GM18858 (cell line): ENCODE data around the gene LIF.

Experiments
- ATAC-seq: cut with Tn5 transposase; IDR thresholded peaks from one replicate; pipeline ENCODE4 v1.9.1; 2021; ENCODE audit not compliant: unreplicated experiment

The LIF gene

DNA sequence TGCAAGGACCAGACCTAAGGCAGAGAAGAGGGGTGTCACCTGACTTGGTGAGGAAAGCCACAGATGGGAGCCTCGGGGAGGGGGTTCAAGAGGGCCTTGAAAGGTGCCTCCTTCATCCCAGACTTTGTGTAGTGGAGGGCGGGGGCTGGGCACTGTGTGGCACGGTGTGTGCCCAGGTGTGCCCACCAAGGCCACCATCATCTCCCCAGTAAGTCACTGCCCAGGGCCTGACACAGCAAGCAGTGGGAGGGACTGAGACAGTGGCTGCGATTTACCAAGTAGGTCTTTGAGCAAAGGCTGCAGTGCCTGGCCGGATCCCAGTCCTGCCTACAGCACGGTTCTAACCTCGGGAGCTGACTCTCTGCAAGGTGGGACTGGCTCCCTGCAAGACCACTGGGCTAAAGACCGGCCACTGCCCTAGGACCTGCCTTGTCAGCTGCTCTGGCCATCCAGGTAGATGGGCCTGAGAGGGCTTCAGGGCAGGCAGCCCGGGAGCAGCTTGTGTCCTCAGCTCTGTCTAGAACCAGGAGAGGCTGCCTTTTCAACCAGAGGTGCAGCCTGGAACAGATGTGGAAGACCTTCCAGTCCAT is 18.7 kb upstream of the LIF start:
- no peak for ATAC-seq

DNA sequence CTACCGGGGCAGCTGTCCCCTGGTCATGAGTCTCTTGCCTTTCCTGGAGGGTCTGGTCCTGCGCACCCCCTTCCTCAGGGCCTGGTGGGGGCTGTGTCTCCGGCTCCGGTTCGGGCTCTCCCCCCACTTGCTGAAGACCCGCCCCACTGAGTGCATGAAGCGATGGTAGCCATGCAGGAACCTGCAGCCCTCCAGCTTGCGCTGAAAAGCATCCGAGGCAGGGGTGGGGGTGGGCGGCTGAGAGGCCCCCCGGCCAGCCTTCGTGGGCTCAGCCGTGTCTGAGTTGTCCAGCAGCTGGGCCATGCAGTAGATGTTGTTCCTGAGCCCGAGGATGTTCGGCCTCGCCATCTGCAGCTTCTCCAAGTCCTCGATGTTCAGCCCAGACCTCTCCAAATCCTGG is 17.3 kb upstream of the LIF start:
- ATAC-seq: no peak

DNA sequence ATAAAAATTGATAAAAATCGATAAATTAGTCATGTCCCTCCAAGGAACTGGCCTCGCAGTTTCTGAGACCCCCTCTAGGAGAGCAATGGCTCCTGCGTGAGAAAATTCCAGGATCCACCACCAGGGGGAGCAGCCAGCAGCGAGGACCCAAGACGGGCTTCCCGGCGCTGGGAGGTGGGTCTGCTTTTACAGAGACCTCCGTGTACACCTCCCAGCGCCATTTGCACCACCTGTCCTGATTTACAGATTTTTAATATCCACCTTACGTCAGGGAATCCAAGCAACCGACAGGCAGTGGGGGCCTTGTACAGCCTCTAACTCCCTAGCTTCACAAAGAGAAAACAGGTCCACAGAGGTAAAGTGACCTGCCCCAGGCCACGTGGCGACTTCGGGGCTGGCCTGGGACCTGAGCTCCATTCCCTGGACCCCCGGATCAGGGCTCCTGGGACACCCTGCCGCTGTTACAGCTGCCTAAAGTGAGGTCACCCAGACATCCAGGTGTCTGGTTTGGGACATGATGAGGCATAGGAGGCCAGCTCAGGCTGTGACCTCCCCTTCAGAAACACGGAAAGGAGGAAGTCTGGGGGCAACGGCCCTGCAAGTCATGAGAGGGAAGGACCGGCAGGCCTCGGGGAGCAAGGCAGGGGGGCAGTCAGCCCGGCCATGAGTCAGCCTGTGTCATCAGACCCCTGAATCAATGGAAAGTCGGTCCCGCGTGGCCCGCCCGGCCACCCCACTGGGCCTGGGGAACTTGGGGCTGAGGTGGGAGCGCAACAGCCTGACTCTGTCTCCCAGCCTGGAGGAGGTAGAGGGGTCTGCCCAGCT is 16.6 kb upstream of the LIF start:
- no peak for ATAC-seq

DNA sequence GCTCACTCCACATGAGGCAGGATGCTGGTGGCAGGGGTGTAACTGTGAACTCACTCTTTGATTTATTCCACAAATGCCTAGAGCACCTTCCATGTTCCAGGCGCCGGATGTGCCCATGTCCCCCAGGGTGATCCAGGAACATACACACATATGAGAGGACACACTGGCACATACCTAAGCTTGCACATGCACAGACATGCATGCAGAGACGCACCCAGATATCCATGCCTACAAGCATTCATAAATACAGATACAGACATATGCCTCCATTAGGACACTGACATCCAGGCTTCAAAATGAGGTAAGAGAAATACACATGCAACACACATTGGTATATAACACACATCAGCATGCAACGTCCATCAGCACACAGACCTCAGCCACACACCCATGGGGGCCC is 15.6 kb upstream of the LIF start:
- no peak for ATAC-seq

DNA sequence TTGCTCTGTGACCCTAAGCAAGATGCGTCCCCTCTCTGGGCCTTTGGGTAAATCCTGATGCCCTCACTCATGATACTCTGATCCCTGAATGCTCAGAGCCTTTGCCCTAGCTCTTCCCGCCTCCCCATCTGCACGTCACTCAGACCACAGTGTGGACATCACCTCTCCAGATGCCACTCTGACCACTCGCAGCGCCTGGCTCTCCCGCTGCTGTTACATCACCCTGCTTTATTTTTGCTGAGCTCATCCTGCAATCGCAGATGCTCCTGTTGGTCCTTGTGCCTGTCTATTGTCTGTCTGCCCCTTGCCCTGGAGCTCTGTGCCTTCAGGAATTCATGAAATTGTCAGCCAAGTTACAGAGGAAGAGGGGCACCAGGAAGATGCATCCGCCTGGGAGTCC is 14.6 kb upstream of the LIF start:
- no peak for ATAC-seq

DNA sequence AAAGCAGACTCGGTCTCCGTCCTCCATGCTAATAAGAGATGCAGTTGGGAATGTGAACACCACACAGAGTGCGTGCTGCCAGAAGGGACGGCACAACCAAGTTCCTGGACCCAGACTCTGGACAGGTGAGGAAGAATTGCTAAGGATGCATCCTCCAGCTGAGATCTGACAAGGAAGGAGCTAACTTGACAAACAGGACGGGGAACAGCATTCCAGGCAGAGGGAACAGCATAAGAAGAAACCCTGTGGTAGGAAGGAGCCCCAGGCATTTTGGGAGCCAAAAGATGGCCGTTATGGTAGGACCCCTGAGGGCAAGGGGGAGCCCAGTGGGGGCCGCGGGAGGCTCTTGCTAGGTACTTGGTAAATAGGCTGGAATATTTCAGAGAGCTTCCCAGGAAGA is 14.1 kb upstream of the LIF start:
- ATAC-seq: no peak

DNA sequence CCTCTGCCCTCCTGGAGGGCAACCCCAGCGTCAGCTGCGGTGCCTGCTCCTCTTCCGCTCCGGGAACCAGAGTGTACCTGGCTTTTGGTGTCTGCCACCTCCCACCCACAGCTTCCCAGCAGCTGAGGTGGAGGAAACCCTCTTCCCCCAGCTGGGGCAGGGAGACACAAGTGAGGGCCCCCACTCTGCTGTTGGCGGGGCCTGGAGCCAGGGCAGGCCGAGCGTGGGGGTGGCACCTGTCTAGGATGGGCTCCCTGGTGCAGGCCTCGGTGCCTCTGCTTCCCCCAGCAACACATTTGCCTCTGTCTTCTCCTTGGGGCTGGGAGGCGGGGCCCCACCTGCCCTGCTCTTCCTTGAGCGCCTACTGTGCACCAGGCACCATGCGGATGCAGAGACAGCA is 13.7 kb upstream of the LIF start:
- ATAC-seq: no peak

DNA sequence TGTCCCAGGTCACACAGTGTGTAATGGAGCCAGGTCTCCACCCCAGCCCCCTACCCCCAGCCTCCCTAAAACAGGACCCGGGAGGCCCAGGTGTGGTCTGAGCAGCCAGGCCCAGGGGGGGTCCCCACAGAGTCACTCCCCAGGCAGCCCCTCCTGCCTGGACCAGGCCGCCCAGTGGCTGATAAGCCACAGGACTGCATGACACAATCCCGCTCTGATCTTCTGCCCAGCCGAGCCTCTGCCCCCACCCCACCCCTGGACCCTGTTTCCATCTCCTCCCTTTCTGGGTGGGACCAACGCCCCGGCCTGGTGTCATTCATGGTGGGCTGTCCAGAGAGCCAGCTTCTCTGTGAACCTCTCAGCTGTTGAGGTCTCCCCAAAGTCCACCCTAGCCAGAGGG is 7.8 kb upstream of the LIF start:
- no peak for ATAC-seq

DNA sequence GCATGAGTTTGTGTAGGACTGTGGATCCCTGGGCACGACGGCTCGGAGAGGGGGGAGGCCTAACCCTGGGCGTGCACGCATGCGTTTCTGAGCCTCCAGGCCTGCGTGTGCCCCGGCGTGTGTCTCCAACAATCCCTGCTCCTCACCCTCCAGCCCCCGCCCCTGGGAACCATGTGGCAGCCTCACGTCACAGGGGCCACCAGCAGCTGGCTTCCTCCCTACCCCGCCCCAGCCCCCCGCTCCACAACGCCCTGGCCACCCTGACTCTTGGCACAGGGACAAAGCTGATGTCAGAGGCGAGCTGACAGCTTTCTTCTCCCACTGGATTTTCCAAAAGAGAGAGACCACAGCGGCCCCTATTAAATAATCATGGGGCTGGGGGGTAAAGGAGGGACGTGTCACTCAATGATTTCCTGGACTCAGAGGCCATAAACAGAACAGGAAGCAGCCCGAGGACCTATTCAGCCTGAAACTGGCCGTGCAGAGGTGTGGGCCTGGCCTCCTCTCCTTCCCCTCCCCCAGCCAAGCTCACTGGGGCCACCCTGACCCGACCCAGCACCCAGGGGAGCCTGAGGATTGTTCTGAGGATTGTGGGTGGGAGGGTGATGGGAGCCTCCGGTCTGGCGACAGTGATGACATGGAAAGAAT is 6.8 kb upstream of the LIF start:
- no peak for ATAC-seq

DNA sequence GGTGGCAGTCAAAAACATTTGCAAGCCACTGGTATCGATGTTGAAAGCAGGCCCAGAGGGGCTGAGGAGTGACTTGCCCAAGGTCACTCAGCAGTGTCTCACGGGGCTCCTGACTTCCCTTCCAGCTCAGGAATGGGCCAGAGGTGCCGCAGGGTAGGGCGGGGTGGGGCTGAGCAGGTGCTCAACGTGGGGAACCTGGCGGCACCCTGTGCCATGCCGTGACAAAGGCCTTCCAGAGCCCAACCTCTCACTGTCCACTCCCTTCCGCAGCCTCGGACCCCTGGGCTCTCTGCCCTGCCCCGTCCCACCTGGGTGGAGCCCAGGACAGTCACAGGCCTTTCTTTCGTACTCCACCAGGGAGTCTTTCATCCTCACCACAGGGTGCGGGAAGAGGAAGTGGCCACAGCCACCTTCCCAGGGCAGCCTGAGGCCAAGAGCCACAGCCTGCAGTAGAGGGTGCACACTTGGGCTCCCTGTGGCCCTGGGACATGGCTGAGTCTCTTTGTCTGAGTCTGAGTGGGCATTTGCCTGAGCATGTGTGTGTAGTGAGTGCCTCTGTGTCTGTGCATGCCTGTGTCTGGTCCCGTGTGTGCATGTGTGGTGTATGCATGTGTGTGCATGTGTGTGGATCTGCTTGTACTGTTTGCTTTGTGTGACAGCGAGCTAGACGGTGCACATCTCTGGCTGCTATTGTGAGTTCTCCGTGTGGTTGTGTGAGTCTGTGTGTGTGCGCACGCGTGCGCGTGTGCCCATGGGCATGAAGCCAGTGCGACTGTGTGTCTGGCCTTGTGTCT is 6.0 kb upstream of the LIF start:
- ATAC-seq: no peak

DNA sequence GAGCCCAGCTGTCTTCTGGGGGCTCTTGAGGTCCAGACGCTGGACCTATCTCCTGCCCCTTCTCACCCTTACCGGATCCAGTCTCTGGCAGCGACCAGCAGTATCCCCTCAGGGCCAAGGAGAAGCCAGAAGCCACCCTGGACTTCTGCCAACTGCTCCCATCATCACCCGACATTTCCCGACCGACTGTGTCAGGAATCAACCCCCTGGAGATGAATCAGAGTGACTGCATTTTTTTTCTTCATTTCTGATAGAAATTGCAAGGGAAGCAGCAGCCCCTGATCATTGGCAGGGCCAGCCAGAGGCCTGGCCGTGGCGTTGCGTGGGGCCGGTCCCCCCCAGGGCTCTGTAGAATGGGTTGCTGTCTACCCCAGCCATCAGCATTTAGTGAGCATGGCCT is 5.2 kb upstream of the LIF start:
- ATAC-seq: no peak

DNA sequence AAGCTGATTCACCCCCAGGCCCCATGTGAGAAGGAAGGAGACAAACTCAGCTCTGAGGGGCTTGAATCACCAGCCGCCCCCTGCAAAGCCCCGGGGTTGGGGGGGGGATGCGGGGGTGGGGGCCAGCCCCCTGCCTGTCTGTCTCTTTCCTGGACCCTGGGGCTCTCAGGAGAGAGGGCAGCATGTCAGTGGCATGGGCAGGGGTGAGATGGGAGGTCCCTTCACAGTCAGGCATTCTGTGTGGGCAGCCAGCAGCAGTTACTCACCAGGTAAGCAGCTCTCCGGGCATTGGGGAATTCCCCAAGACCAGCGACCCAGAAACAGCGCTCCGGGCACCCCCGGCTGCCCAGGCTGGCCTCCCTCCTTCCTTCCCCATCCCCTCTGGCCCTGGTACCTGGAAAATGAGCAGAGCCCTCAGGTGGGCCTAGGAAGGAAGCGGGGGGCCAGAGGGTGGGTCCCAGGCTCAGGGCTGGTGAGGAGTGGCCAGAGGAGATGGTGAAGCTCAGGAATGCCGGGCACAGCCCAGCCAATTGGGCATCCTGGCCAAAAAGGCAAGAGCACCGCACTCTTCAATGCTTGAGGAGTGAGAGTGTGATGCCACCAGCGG is 4.2 kb upstream of the LIF start:
- ATAC-seq: no peak

DNA sequence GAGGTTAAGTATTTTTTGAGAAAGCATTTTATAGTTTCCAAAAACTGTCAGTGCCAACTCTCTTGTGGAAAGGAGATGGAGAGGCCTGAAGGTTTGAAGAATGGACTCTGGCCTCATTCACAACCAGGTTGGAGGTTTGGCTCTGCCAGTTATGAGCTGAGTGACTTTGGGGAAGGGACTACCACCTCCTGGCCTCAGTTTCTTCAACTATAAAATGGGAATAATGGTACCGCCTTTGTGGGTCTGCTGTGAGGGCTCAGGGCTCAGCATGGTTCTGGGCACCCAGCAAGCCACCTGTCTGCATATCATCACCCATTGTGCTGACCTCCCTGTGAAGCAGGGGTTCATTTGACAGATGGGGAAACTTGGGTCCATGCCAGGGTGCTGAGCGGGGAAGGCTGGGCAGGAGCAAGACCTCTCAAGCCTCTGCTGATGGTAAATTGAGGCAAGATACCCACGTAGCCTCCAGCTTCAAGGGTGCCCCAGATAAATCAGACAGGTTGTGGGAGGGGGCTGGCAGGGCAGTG is 3.5 kb upstream of the LIF start:
- no peak for ATAC-seq

DNA sequence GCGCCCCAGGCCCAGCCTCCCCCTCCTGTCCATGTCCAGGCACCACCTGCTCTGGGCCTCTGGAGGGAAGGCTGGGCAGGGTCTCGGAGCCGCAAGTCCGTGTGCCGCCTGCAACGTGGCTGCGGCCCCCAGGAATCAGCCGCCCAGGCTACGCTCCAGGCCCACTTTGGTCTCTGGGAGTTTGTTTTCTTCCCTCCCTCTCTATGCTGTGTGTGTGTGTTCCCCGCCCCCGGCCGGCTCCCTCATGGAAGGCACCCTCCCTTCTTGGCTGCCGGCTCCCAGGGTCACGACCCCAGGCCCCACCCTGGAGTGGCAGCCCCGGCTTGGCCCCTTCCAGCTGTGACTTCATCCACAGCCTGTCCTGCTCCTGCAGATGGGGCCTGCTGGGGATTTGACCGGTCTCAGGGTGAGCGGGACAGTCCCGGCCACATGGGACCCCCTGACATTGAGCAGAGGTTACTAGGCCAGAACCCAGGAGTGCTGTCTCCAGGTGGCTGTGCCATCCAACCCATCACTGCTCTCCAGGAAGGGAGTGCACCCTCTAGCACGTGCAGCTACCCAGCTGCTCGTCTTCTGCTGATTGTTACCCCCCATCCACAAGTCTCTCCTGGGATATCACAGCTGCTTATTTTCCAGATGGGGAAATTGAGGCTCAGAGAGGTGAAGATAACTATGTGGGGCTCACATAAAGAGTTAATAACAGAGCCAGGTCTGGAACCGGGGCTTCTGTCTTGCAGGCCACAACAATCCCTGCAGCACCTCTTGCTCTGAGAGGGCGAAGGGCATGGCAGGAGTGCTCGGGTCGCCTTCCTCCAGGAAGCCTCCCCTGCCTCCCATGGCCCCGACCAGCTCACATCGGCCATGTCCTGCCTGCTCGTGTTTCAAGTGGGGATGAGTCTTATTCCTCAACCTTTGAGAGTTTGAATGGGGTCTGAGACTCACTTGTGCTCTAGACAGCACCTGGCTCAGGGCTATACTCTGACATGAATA is 2.8 kb upstream of the LIF start:
- ATAC-seq: no peak

DNA sequence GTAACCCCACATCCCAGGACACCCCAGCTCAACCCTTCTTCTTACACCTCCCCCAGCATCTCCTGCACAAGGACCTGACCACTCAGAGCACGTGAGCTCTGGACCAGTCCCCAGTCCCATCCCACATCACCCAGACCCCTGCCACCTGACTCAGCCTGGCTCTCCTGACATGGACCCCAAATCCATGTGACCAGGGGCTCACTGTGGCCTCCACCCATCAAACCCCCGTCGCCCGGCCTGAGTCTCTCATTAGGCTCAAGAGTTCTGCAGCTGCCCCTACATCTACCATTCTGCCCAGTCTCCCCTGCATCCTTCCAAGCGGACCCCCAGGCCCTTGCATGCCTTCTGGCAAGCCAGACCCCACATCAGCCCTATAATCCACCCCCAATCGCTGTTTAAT is 1.9 kb upstream of the LIF start:
- ATAC-seq: no peak

DNA sequence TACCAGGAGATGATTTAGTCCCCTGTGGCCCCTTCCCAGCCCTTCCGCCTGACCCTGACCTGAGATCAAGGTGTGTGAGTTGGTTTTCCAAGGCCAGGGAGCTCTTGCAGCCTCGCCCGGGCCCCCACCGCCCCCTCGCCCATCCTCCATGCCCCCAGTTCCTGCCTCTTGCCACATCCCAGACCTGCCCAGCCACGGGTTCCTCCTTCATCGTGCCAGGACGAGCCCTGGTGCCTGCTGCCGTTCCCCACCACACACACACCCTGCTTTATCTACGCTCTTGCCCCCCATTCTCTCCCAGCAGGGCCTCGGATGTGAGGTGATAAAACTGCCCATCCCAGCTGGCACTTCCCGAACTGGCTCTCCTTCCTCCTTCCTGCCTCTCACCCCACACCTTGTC is 1.4 kb upstream of the LIF start:
- no peak for ATAC-seq

DNA sequence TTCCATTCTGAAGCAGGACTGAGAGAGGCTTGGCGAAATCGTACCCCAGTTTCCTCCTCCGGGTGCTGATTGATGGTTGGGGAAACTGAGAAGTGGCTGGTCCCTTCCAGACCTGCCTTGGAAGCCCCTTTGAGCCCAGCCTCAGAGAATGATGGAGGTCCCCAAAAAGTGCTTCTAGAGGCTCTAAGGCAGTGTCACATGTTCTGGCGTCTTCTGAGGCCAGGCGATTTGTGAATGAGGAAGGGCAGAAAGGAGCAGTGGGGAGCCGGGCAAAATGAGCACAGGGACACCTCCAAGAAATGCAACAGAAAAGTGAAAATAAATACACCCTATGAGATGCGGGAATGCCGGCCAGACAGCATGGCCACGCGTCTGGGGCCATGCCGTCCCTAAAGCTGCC is 1.0 kb upstream of the LIF start:
- ATAC-seq: no peak

DNA sequence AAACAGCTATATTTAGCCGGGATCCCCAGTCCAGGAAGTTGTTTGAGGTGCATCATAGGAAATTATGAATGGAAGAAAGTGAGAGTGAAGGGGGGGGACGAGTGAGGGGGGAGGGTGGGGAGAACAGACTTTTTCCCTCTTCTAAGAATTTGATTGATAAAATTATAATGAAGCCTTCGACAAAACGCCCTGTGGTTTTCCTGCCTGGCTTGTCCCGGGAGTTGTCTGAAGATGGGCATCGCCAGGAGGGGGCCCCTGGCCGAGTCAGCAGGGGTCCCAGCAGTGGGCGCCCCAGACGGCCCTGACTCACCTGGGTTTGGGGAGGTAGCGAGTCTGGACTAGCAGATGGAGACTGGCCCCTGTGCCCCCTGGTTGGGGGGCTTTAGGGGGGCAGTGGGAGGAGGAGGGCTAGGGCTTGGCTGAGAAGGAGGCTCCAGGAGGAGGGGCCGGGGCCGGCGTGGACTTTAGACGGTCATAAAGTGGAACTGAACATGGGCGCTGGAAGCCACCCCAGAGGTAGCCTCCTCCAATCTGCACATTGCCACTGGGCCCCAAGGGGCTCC is 336 bp upstream of the LIF start:
- ATAC-seq: no peak

DNA sequence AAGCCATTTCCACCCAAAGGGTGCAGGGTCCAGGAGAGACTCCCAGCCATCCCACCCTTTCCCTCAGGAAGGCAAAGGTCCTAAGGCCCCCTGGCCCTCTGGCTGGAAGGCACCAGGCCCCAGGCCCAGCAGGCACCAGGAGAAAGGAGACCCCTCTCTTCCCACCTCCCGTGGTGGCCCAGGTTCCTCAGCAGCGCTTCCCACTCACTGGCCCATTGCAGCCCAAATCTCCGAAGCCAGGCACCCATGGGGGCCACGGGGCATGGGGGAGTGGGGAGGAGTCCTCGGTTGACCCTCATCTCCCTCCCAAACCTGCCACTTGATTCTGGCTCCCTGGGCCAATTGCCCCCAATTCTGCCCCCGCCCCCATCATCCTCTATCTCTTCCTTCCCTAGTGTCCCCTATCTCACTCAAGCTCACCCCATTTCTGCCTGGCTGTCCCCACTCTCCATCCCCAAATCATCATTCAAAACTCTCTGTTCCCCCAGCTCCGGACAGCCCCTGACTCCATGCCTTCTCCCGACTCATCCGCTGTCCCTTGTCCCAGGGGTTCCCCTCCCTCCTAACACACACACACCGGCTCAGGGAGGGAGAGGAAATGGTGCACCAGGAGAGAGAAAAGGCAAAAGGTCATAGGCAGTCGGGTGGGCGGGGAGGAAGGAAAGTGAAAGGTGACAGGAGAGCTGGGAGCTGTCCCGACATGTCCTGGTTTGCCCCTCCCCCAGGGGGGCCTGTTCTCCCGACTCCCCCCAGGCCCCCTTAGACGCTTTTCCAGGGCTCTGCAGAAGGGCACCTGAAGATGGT is 1.2 kb downstream of the LIF start:
- no peak for ATAC-seq
